Testis (tissue), 3 donors: Measurements from ENCODE around the gene KCTD15. TPM values are rescaled to one million over a fixed set of nuclear protein-coding genes. Genes with fewer than 3 reads are reported as not detected.

Experiments used
- DNase-seq: peaks from one replicate; pipeline ENCODE4 v3.0.0-alpha.2; 2019
- H3K27ac ChIP-seq, 2 donors: fragments of 200-600 bp; sonication (generic); one replicate each; pipeline ENCODE4 v1.5.1; 2019
- H3K27me3 ChIP-seq: fragments of 200-600 bp; sonication (generic); one replicate; pipeline ENCODE4 v1.5.1; 2019
- H3K36me3 ChIP-seq: fragments of 200-600 bp; sonication (generic); one replicate; pipeline ENCODE4 v1.5.1; 2017; ENCODE audit warnings: low read depth; ENCODE audit errors: missing control alignments
- H3K4me1 ChIP-seq: fragments of 200-600 bp; sonication (generic); one replicate; pipeline ENCODE4 v1.5.1; 2019
- H3K4me3 ChIP-seq, 2 donors: fragments of 200-600 bp; sonication (generic); one replicate each; pipeline ENCODE4 v1.5.1; 2017 to 2019
- H3K9me3 ChIP-seq: fragments of 200-600 bp; sonication (generic); one replicate; pipeline ENCODE4 v1.5.1; 2017
- CTCF ChIP-seq, 3 experiments: fragments of 450-650 bp in 2 of 3; fragments of 200-600 bp in 1 of 3; sonication (generic) in 1 of 3; IDR thresholded peaks; one replicate each; pipeline ENCODE4 v1.5.1; 2016 to 2019; ENCODE audit warnings: antibody characterized with exemption in 3 of 3, mild to moderate bottlenecking in 2 of 3, moderate library complexity in 1 of 3
- POLR2A ChIP-seq: fragments of 450-650 bp; IDR thresholded peaks from one replicate; pipeline ENCODE4 v1.6.1; 2017; ENCODE audit warnings: antibody characterized with exemption, mild to moderate bottlenecking, moderate library complexity
- WGBS, 2 donors: methylation state at CpG; one replicate each; pipeline ENCODE4 v1.1.5; 2018; 5-methylcytosine and 5-hydroxymethylcytosine counted together
- intact Hi-C: fragments of 100-400 bp; cut with DNase I; formaldehyde crosslinking; loops from one replicate; pipeline ENCODE4 v1.15.1; 2023; ENCODE audit warnings: low total_unique reads
- polyA plus RNA-seq: library from polyadenylated mRNA; stranded (reverse); fragments of 350-450 nt; fragmentation: Illumina TruSeq; extraction: RNeasy Lipid Tissue Mini Kit (QIAGEN cat#74804); gene quantifications from one replicate; pipeline ENCODE4 v1.2.3, GENCODE V29; 2014; ENCODE audit warnings: low read depth, low replicate concordance; ENCODE audit not compliant: insufficient read depth
- total RNA-seq, 2 donors: library from RNA; depleted of rRNA; stranded (reverse); fragments of >200 nt; gene quantifications; one replicate each; pipeline ENCODE4 v1.2.3, GENCODE V29; 2016

Gene KCTD15
- total and polyA plus RNA-seq, 3 donors from 2014 or later: 26.3 to 110 (median 61.9) TPM

- intact Hi-C loops: no loop called here
- Histone ChIP-seq H3K4me1 (no peaks in the 10 kb centered on the region), H3K4me3 (no peak overlapping the region), H3K27me3 (no peaks in the 10 kb centered on the region), H3K36me3 (no peaks in the 10 kb centered on the region), H3K27ac (no peak overlapping the region), H3K9me3 (no peaks in the 10 kb centered on the region)
- no peak for DNase-seq
- TF ChIP-seq POLR2A (no peak), CTCF (IDR thresholded peaks at IDR 0.05) (no peak)
- WGBS, 2 donors: 72 to 91% methylated on average over 3 to 7 of the region's 7 CpGs
Observed at GRCh38 chr19:33759356-33759755, 37.3 kb upstream of the KCTD15 start.

GRCh38 chr19:33763633-33764371 lies 32.9 kb upstream of the KCTD15 start:
- intact Hi-C loops: no loop called here
- H3K36me3 ChIP-seq: no peaks in the 10 kb centered on the region
- no peak overlapping the region for H3K27ac ChIP-seq
- no peaks in the 10 kb centered on the region for H3K4me1 ChIP-seq
- TF ChIP-seq CTCF (IDR thresholded peaks at IDR 0.05) (no peak), POLR2A (no peak)
- DNase-seq: no peak
- 74 to 85% methylated on average over 7 to 11 of the region's 11 CpGs for WGBS, 2 donors
- H3K9me3 ChIP-seq: no peaks in the 10 kb centered on the region
- no peaks in the 10 kb centered on the region for H3K27me3 ChIP-seq
- no peak overlapping the region for H3K4me3 ChIP-seq

GRCh38 chr19:33766623-33767022 lies 30.0 kb upstream of the KCTD15 start:
- Histone ChIP-seq H3K4me1 (peaks cover 3% of the 10 kb centered on the region), H3K4me3 (no peak overlapping the region), H3K27me3 (no peaks in the 10 kb centered on the region), H3K27ac (no peak overlapping the region), H3K9me3 (no peaks in the 10 kb centered on the region), H3K36me3 (no peaks in the 10 kb centered on the region)
- 74 to 81% methylated on average over 9 to 12 of the region's 13 CpGs for WGBS, 2 donors
- no peak for DNase-seq
- no peak for TF ChIP-seq POLR2A
- intact Hi-C loops: no loop called here

- no peak for TF ChIP-seq POLR2A
- TF ChIP-seq CTCF (IDR thresholded peaks at IDR 0.05): no peak
- no peak overlapping the region for H3K4me3 ChIP-seq
- peaks cover 3% of the 10 kb centered on the region for H3K4me1 ChIP-seq
- intact Hi-C loops: no loop called here
- H3K9me3 ChIP-seq: no peaks in the 10 kb centered on the region
- peak; percentile 36 for DNase-seq
- 49 to 52% methylated on average over 9 of the region's 9 CpGs for WGBS, 2 donors
- H3K27ac ChIP-seq: no peak overlapping the region
- H3K27me3 ChIP-seq: no peaks in the 10 kb centered on the region
- H3K36me3 ChIP-seq: no peaks in the 10 kb centered on the region
Observed at GRCh38 chr19:33767898-33768413, 28.7 kb upstream of the KCTD15 start.

GRCh38 chr19:33769208-33769607 lies 27.5 kb upstream of the KCTD15 start:
- intact Hi-C loops: no loop called here
- TF ChIP-seq CTCF (IDR thresholded peaks at IDR 0.05) (no peak), POLR2A (no peak)
- no peaks in the 10 kb centered on the region for H3K9me3 ChIP-seq
- H3K36me3 ChIP-seq: no peaks in the 10 kb centered on the region
- H3K4me1 ChIP-seq: peaks cover 3% of the 10 kb centered on the region
- no peak overlapping the region for H3K4me3 ChIP-seq
- no peak overlapping the region for H3K27ac ChIP-seq
- DNase-seq: no peak
- 65 to 68% methylated on average over 6 of the region's 6 CpGs for WGBS, 2 donors
- no peaks in the 10 kb centered on the region for H3K27me3 ChIP-seq
